ENCODE measurements around the gene PAQR5. TPM values are rescaled to one million over a fixed set of nuclear protein-coding genes. Genes with fewer than 3 reads are reported as not detected.

PAQR5 gene
- total RNA-seq, 3 donors from 2014 or later = 0.96 to 2.6 (median 2.0) TPM

- intact Hi-C loops (cut with DNase I; ENCODE audit: low total_unique reads) = no loop called here
- Histone ChIP-seq H3K4me1 (no peaks in the 10 kb centered on the region), H3K9me3 (no peaks in the 10 kb centered on the region), H3K36me3 (no peaks in the 10 kb centered on the region), H3K4me3 (no peak overlapping the region), H3K27me3 (no peaks in the 10 kb centered on the region), H3K27ac (no peak overlapping the region)
- no peak for DNase-seq (ENCODE audit: low spot score in 2 of 2)
- TF ChIP-seq CTCF (IDR thresholded peaks at IDR 0.05) (no peak), POLR2AphosphoS5 (IDR thresholded peaks at IDR 0.05) (no peak)
Measured at GRCh38 chr15:69324565-69324964, 25.9 kb downstream of the PAQR5 start.

- no peak for TF ChIP-seq POLR2A (IDR thresholded peaks at IDR 0.05)
- TF ChIP-seq POLR2AphosphoS5 (IDR thresholded peaks at IDR 0.05) = no peak
- intact Hi-C loops (cut with DNase I; ENCODE audit: low total_unique reads) = no loop called here
- H3K27ac ChIP-seq = no peak overlapping the region
Measured at GRCh38 chr15:69325456-69325971, 26.8 kb downstream of the PAQR5 start.

GRCh38 chr15:69328080-69328479 lies 29.4 kb downstream of the PAQR5 start:
- Histone ChIP-seq H3K36me3 (no peaks in the 10 kb centered on the region), H3K27me3 (no peaks in the 10 kb centered on the region), H3K4me3 (no peak overlapping the region), H3K9me3 (no peaks in the 10 kb centered on the region), H3K27ac (no peak overlapping the region), H3K4me1 (no peaks in the 10 kb centered on the region)
- TF ChIP-seq POLR2AphosphoS5 (IDR thresholded peaks at IDR 0.05) (no peak), POLR2A (IDR thresholded peaks at IDR 0.05) (no peak), CTCF (IDR thresholded peaks at IDR 0.05) (no peak)
- intact Hi-C loops (cut with DNase I; ENCODE audit: low total_unique reads) = loop anchor here (1.0 kb wide), 1 partner anchor 18 kb away; no protein-coding TSS in a partner anchor
- no peak for DNase-seq (ENCODE audit: low spot score in 2 of 2)

More at GRCh38 chr15:69325456-69325971, 26.8 kb downstream of the PAQR5 start:
- Histone ChIP-seq H3K27me3 (no peaks in the 10 kb centered on the region), H3K4me1 (no peaks in the 10 kb centered on the region), H3K36me3 (no peaks in the 10 kb centered on the region), H3K4me3 (no peak overlapping the region), H3K9me3 (no peaks in the 10 kb centered on the region)
- DNase-seq (ENCODE audit: low spot score in 2 of 2) = no peak

GRCh38 chr15:69328739-69329138 lies 30.0 kb downstream of the PAQR5 start:
- no peaks in the 10 kb centered on the region for H3K4me1 ChIP-seq
- no peaks in the 10 kb centered on the region for H3K36me3 ChIP-seq
- no peak for DNase-seq (ENCODE audit: low spot score in 2 of 2)
- H3K4me3 ChIP-seq = no peak overlapping the region
- no peak overlapping the region for H3K27ac ChIP-seq
- intact Hi-C loops (cut with DNase I; ENCODE audit: low total_unique reads) = loop anchor here (1.0 kb wide), 1 partner anchor 18 kb away; no protein-coding TSS in a partner anchor
- H3K9me3 ChIP-seq = no peaks in the 10 kb centered on the region
- no peaks in the 10 kb centered on the region for H3K27me3 ChIP-seq
- TF ChIP-seq POLR2AphosphoS5 (IDR thresholded peaks at IDR 0.05) (no peak), CTCF (IDR thresholded peaks at IDR 0.05) (no peak), POLR2A (IDR thresholded peaks at IDR 0.05) (no peak)

GRCh38 chr15:69337138-69337537 lies 38.4 kb downstream of the PAQR5 start:
- no peak overlapping the region for H3K27ac ChIP-seq
- no peaks in the 10 kb centered on the region for H3K36me3 ChIP-seq
- no peak for TF ChIP-seq POLR2A (IDR thresholded peaks at IDR 0.05)
- no peak for TF ChIP-seq POLR2AphosphoS5 (IDR thresholded peaks at IDR 0.05)
- no peak for TF ChIP-seq CTCF (IDR thresholded peaks at IDR 0.05)
- DNase-seq (ENCODE audit: low spot score in 2 of 2) = no peak
- peaks cover 0 to 7% of the 10 kb centered on the region in 2 donors for H3K9me3 ChIP-seq
- intact Hi-C loops (cut with DNase I; ENCODE audit: low total_unique reads) = no loop called here
- H3K4me3 ChIP-seq = no peak overlapping the region
- no peaks in the 10 kb centered on the region for H3K27me3 ChIP-seq
- no peaks in the 10 kb centered on the region for H3K4me1 ChIP-seq
